22Rv1 (cell line): Measurements from ENCODE around the gene ARHGAP8.

Source experiments
- CTCF ChIP-seq: fragments of 450-650 bp; IDR thresholded peaks from 2 replicates; pipeline ENCODE4 v1.5.1; 2017; ENCODE audit warnings: mild to moderate bottlenecking
- ZFX ChIP-seq: fragments of 450-650 bp; IDR thresholded peaks from 2 replicates; pipeline ENCODE4 v1.6.1; 2017; ENCODE audit warnings: antibody characterized with exemption, borderline replicate concordance

- no peak for TF ChIP-seq CTCF
- TF ChIP-seq ZFX: no peak
Observed at GRCh38 chr22:44805711-44806110, 53.3 kb downstream of the ARHGAP8 start.
